ENCODE data around the gene VAMP5.
"Not testable (repeated sequence)": the region's sequence is repeated elsewhere in the genome, so short reads cannot be mapped to it uniquely, and the experiment has no call there.

VAMP5 gene

GRCh38 chr2:85606116-85606455 lies 21.9 kb downstream of the VAMP5 start:
- Histone ChIP-seq H3K27me3 (replicated peaks; ENCODE audit: control insufficient read depth, insufficient read depth, low read length) (no peaks in the 10 kb centered on the region), H3K36me3 (ENCODE audit: control insufficient read depth, insufficient read depth, low read length, severe bottlenecking) (peaks cover 15% of the 10 kb centered on the region), H3K4me3 (ENCODE audit: low read length) (peak overlapping the region; percentile 25), H3K9me3 (ENCODE audit: control insufficient read depth, low read length) (no peaks in the 10 kb centered on the region), H3K4me1 (ENCODE audit: control insufficient read depth, insufficient read depth, low read length) (peaks cover 40% of the 10 kb centered on the region), H3K9ac (ENCODE audit: low read length) (peak overlapping the region; percentile 39)
- no peak for DNase-seq (ENCODE audit: low read depth)

GRCh38 chr2:85607268-85608215 lies 23.3 kb downstream of the VAMP5 start:
- H3K4me1 ChIP-seq (ENCODE audit: control insufficient read depth, insufficient read depth, low read length), result peaks cover 34% of the 10 kb centered on the region
- DNase-seq (ENCODE audit: low read depth), result no peak
- no peaks in the 10 kb centered on the region for H3K27me3 ChIP-seq (replicated peaks; ENCODE audit: control insufficient read depth, insufficient read depth, low read length)
- H3K9ac ChIP-seq (ENCODE audit: low read length), result peak overlapping the region; percentile 12
- no peak overlapping the region for H3K4me3 ChIP-seq (ENCODE audit: low read length)
- H3K9me3 ChIP-seq (ENCODE audit: control insufficient read depth, low read length), result no peaks in the 10 kb centered on the region
- peaks cover 15% of the 10 kb centered on the region for H3K36me3 ChIP-seq (ENCODE audit: control insufficient read depth, insufficient read depth, low read length, severe bottlenecking)

GRCh38 chr2:85611217-85611704 lies 27.0 kb downstream of the VAMP5 start:
- H3K27me3 ChIP-seq (replicated peaks; ENCODE audit: control insufficient read depth, insufficient read depth, low read length), result no peaks in the 10 kb centered on the region
- H3K4me1 ChIP-seq (ENCODE audit: control insufficient read depth, insufficient read depth, low read length), result peaks cover 9% of the 10 kb centered on the region
- H3K36me3 ChIP-seq (ENCODE audit: control insufficient read depth, insufficient read depth, low read length, severe bottlenecking), result peaks cover 15% of the 10 kb centered on the region
- no peaks in the 10 kb centered on the region for H3K9me3 ChIP-seq (ENCODE audit: control insufficient read depth, low read length)
- H3K4me3 ChIP-seq (ENCODE audit: low read length), result peak overlapping the region; percentile 93
- peak; percentile 27 for DNase-seq (ENCODE audit: low read depth)
- peak overlapping the region; percentile 92 for H3K9ac ChIP-seq (ENCODE audit: low read length)

GRCh38 chr2:85611705-85612587 lies 27.7 kb downstream of the VAMP5 start, which contains the start of gene C2orf68:
C2orf68 (minus strand) TSS chr2:85612066; CDS start chr2:85611984, 82 bp downstream.
- Histone ChIP-seq H3K4me1 (ENCODE audit: control insufficient read depth, insufficient read depth, low read length) (peaks cover 10% of the 10 kb centered on the region), H3K4me3 (ENCODE audit: low read length) (peak within 1 kb of the TSS; percentile 93), H3K9ac (ENCODE audit: low read length) (peak within 1 kb of the TSS; percentile 92), H3K9me3 (ENCODE audit: control insufficient read depth, low read length) (no peaks in the 10 kb centered on the region), H3K36me3 (ENCODE audit: control insufficient read depth, insufficient read depth, low read length, severe bottlenecking) (peaks cover 15% of the 10 kb centered on the region), H3K27me3 (replicated peaks; ENCODE audit: control insufficient read depth, insufficient read depth, low read length) (no peaks in the 10 kb centered on the region)
- peak; percentile 96 for DNase-seq (ENCODE audit: low read depth)

GRCh38 chr2:85613717-85614515 lies 29.7 kb downstream of the VAMP5 start:
- H3K27me3 ChIP-seq (replicated peaks; ENCODE audit: control insufficient read depth, insufficient read depth, low read length), result no peaks in the 10 kb centered on the region
- H3K9ac ChIP-seq (ENCODE audit: low read length), result no peak overlapping the region
- H3K9me3 ChIP-seq (ENCODE audit: control insufficient read depth, low read length), result no peaks in the 10 kb centered on the region
- no peak overlapping the region for H3K4me3 ChIP-seq (ENCODE audit: low read length)
- no peak for DNase-seq (ENCODE audit: low read depth)
- peaks cover 19% of the 10 kb centered on the region for H3K4me1 ChIP-seq (ENCODE audit: control insufficient read depth, insufficient read depth, low read length)
- H3K36me3 ChIP-seq (ENCODE audit: control insufficient read depth, insufficient read depth, low read length, severe bottlenecking), result peaks cover 2% of the 10 kb centered on the region

GRCh38 chr2:85614757-85615156 lies 30.5 kb downstream of the VAMP5 start:
- DNase-seq (ENCODE audit: low read depth); H3K4me3 ChIP-seq (ENCODE audit: low read length); H3K36me3 ChIP-seq (ENCODE audit: control insufficient read depth, insufficient read depth, low read length, severe bottlenecking); H3K9ac ChIP-seq (ENCODE audit: low read length); H3K9me3 ChIP-seq (ENCODE audit: control insufficient read depth, low read length); H3K27me3 ChIP-seq (replicated peaks; ENCODE audit: control insufficient read depth, insufficient read depth, low read length): not testable (repeated sequence)
- peaks cover 24% of the 10 kb centered on the region for H3K4me1 ChIP-seq (ENCODE audit: control insufficient read depth, insufficient read depth, low read length)

GRCh38 chr2:85615413-85615728 lies 31.1 kb downstream of the VAMP5 start:
- peaks cover 9% of the 10 kb centered on the region for H3K36me3 ChIP-seq (ENCODE audit: control insufficient read depth, insufficient read depth, low read length, severe bottlenecking)
- no peak overlapping the region for H3K4me3 ChIP-seq (ENCODE audit: low read length)
- no peaks in the 10 kb centered on the region for H3K9me3 ChIP-seq (ENCODE audit: control insufficient read depth, low read length)
- no peaks in the 10 kb centered on the region for H3K27me3 ChIP-seq (replicated peaks; ENCODE audit: control insufficient read depth, insufficient read depth, low read length)
- DNase-seq (ENCODE audit: low read depth), result no peak
- H3K4me1 ChIP-seq (ENCODE audit: control insufficient read depth, insufficient read depth, low read length), result peaks cover 22% of the 10 kb centered on the region
- peak overlapping the region; percentile 95 for H3K9ac ChIP-seq (ENCODE audit: low read length)

GRCh38 chr2:85617723-85618122 lies 33.5 kb downstream of the VAMP5 start:
- peak overlapping the region; percentile 95 for H3K9ac ChIP-seq (ENCODE audit: low read length)
- DNase-seq (ENCODE audit: low read depth); H3K27me3 ChIP-seq (replicated peaks; ENCODE audit: control insufficient read depth, insufficient read depth, low read length); H3K9me3 ChIP-seq (ENCODE audit: control insufficient read depth, low read length): not testable (repeated sequence)
- peaks cover 16% of the 10 kb centered on the region for H3K4me1 ChIP-seq (ENCODE audit: control insufficient read depth, insufficient read depth, low read length)
- H3K4me3 ChIP-seq (ENCODE audit: low read length), result peak overlapping the region; percentile 95
- peaks cover 30% of the 10 kb centered on the region for H3K36me3 ChIP-seq (ENCODE audit: control insufficient read depth, insufficient read depth, low read length, severe bottlenecking)

- Histone ChIP-seq H3K4me1 (ENCODE audit: control insufficient read depth, insufficient read depth, low read length) (peaks cover 16% of the 10 kb centered on the region), H3K4me3 (ENCODE audit: low read length) (no peak overlapping the region), H3K27me3 (replicated peaks; ENCODE audit: control insufficient read depth, insufficient read depth, low read length) (no peaks in the 10 kb centered on the region), H3K9ac (ENCODE audit: low read length) (no peak overlapping the region), H3K9me3 (ENCODE audit: control insufficient read depth, low read length) (no peaks in the 10 kb centered on the region), H3K36me3 (ENCODE audit: control insufficient read depth, insufficient read depth, low read length, severe bottlenecking) (peaks cover 48% of the 10 kb centered on the region)
- DNase-seq (ENCODE audit: low read depth), result peak; percentile 33
These were observed 35.4 kb downstream of the VAMP5 start for GRCh38 chr2:85619617-85620016.

- Histone ChIP-seq H3K36me3 (ENCODE audit: control insufficient read depth, insufficient read depth, low read length, severe bottlenecking) (peaks cover 65% of the 10 kb centered on the region), H3K4me3 (ENCODE audit: low read length) (no peak overlapping the region), H3K4me1 (ENCODE audit: control insufficient read depth, insufficient read depth, low read length) (peaks cover 16% of the 10 kb centered on the region), H3K9ac (ENCODE audit: low read length) (no peak overlapping the region), H3K27me3 (replicated peaks; ENCODE audit: control insufficient read depth, insufficient read depth, low read length) (no peaks in the 10 kb centered on the region), H3K9me3 (ENCODE audit: control insufficient read depth, low read length) (no peaks in the 10 kb centered on the region)
- DNase-seq (ENCODE audit: low read depth), result no peak
These were observed 37.1 kb downstream of the VAMP5 start for GRCh38 chr2:85621338-85621737.

Measured in adipocyte (in vitro differentiated cells).